ENCODE data around the gene ANXA1. TPM values are rescaled to one million over a fixed set of nuclear protein-coding genes. Genes with fewer than 3 reads are reported as not detected.

ANXA1 gene
- total RNA-seq, 1 donor from 2014 or later = 923 TPM

DNA sequence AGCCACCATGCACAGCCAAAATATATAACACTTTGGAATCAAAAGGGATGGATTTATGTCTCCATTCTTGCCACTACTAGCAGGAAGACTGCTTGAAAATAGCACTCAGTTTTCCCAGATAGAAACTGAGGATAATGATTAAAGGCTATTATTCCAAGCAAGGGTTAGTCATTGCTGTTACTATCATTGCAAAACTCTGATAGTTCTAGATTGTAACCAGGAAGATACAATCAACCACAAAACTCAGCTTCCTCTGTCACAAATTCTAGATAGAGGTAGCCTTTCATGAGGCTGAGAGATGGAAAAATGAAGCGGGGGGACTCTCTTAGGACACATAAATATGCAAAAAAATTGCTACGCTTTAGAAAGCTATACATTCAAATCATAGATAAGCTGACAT, 3.1 kb downstream of the ANXA1 start:
- H3K36me3 Mint-ChIP-seq = peaks cover 41% of the 10 kb centered on the region
- H3K4me1 Mint-ChIP-seq (ENCODE audit: unreplicated experiment) = peaks cover 25% of the 10 kb centered on the region
- peak overlapping the region; percentile 96 for H3K27ac Mint-ChIP-seq
- no peak for TF ChIP-seq CTCF (conservative IDR thresholded peaks at IDR 0.05)
- DNase-seq (ENCODE audit: extremely low spot score, unreplicated experiment) = no peak
- peak overlapping the region; percentile 94 for H3K4me3 Mint-ChIP-seq
- H3K9me3 Mint-ChIP-seq = no peaks in the 10 kb centered on the region
- peaks cover 19% of the 10 kb centered on the region for H3K27me3 Mint-ChIP-seq

GRCh38 chr9:73155377-73155776, 3.7 kb downstream of the ANXA1 start:
- H3K4me3 Mint-ChIP-seq = peak overlapping the region; percentile 94
- peaks cover 25% of the 10 kb centered on the region for H3K4me1 Mint-ChIP-seq (ENCODE audit: unreplicated experiment)
- peaks cover 24% of the 10 kb centered on the region for H3K27me3 Mint-ChIP-seq
- H3K27ac Mint-ChIP-seq = peak overlapping the region; percentile 96
- no peak for DNase-seq (ENCODE audit: extremely low spot score, unreplicated experiment)
- H3K9me3 Mint-ChIP-seq = no peaks in the 10 kb centered on the region
- peaks cover 47% of the 10 kb centered on the region for H3K36me3 Mint-ChIP-seq
- no peak for TF ChIP-seq CTCF (conservative IDR thresholded peaks at IDR 0.05)

DNA sequence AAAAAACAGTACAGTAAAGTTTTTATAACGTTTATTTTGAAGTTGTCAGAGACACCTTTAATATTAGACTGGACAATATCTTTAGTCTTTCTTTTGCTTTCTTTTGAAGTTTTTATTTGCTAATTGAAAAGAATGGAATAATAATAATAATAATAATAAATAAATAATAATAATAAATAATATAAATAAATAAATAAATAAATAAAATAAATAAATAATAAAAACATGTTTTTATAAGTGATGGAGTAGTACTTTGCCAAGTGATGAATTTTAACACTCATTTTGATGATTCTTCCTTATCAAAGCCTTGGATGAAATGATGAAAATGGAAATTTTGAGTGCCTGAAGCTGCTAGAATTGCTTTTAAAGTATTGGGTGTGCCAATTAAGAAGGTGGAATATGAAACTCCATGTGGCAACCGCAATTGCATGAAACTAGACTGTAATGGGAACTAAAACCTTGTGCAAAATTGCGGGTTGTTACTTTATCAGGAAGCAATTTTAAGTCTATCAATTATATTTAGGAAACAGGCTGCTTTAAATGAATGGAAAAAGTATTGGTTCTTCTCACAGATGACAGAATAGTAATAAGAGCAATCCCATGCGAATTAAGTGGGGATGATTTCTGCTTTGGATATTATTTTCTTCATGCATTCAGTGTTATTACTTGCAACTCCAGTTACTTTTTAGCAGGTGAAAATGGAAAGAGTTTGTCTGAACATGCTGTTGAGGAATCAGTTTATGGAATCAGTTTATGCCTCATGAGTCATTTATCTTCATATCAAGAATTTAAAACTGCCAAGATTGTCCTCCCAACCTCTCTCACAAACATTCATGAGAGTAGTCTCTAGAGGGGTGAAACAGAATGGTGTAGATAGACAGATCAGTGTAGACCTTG, 4.6 kb downstream of the ANXA1 start:
- H3K4me3 Mint-ChIP-seq = peak overlapping the region; percentile 94

GRCh38 chr9:73156865-73157187, 5.2 kb downstream of the ANXA1 start:
- no peak for DNase-seq (ENCODE audit: extremely low spot score, unreplicated experiment)
- H3K27ac Mint-ChIP-seq = peak overlapping the region; percentile 96
- H3K4me1 Mint-ChIP-seq (ENCODE audit: unreplicated experiment) = peaks cover 20% of the 10 kb centered on the region
- H3K36me3 Mint-ChIP-seq = peaks cover 54% of the 10 kb centered on the region
- H3K9me3 Mint-ChIP-seq = no peaks in the 10 kb centered on the region
- TF ChIP-seq CTCF (conservative IDR thresholded peaks at IDR 0.05) = no peak
- peaks cover 25% of the 10 kb centered on the region for H3K27me3 Mint-ChIP-seq
- H3K4me3 Mint-ChIP-seq = peak overlapping the region; percentile 80

More for the DNA sequence above, 4.6 kb downstream of the ANXA1 start:
- peaks cover 25% of the 10 kb centered on the region for H3K4me1 Mint-ChIP-seq (ENCODE audit: unreplicated experiment)
- no peak for DNase-seq (ENCODE audit: extremely low spot score, unreplicated experiment)
- H3K9me3 Mint-ChIP-seq = no peaks in the 10 kb centered on the region
- TF ChIP-seq CTCF (conservative IDR thresholded peaks at IDR 0.05) = no peak
- H3K27ac Mint-ChIP-seq = peak overlapping the region; percentile 96
- H3K27me3 Mint-ChIP-seq = peaks cover 24% of the 10 kb centered on the region
- peaks cover 52% of the 10 kb centered on the region for H3K36me3 Mint-ChIP-seq

DNA sequence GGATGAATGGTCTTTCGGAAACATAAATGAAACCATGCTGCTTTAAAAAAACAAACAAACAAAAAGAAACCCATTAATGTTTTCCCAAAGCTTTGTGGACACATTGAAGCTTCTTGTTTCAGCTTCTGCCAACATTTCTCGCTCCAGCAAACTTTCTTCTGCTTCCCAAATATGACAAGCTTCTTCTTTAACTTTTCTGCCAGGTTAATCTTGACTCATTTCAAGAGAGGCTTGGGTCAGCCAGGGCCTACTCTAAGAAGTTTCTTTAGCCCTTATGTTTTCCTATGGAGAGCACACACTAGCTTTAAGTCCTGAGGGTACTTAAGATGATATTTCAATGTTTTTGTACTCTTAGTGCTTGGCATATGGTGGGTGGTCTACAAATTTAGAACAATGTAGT, 6.1 kb downstream of the ANXA1 start:
- H3K27me3 Mint-ChIP-seq = peaks cover 27% of the 10 kb centered on the region
- no peaks in the 10 kb centered on the region for H3K9me3 Mint-ChIP-seq
- peaks cover 55% of the 10 kb centered on the region for H3K36me3 Mint-ChIP-seq
- no peak for TF ChIP-seq CTCF (conservative IDR thresholded peaks at IDR 0.05)
- peak overlapping the region; percentile 96 for H3K27ac Mint-ChIP-seq
- peaks cover 16% of the 10 kb centered on the region for H3K4me1 Mint-ChIP-seq (ENCODE audit: unreplicated experiment)
- H3K4me3 Mint-ChIP-seq = peak overlapping the region; percentile 80
- no peak for DNase-seq (ENCODE audit: extremely low spot score, unreplicated experiment)

Data from type B pancreatic cell (in vitro differentiated cells).